GM18508 (cell line): ENCODE measurements around the gene PSPC1.

Experiments used
- ATAC-seq: cut with Tn5 transposase; IDR thresholded peaks from one replicate; pipeline ENCODE4 v1.9.1; 2021; ENCODE audit warnings: moderate number of reproducible peaks; ENCODE audit not compliant: insufficient read depth, unreplicated experiment

PSPC1 gene

DNA sequence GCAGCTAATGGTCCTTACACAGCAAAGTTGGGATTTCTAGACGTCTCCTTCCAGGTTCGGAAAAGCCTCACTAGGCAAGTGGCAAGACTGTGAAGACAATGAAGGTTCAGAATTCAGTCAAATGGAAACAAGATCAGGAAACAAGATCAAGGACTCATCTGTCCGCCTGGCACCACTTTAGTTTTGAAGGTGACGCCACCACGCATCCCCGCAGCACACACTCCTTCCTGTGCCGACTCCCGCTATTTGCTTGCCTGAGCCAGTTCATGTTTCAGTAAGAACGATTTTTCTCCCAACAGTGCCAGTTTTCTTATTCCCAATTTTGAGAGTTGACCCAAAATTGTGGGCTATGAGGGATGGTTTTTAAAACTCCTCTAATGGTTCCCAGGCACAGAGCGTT lies 107.8 kb downstream of the PSPC1 start:
- no peak for ATAC-seq

GRCh38 chr13:19673473-19674430 lies 109.0 kb downstream of the PSPC1 start:
- ATAC-seq = no peak

GRCh38 chr13:19672990-19673389 lies 109.8 kb downstream of the PSPC1 start:
- ATAC-seq = no peak

GRCh38 chr13:19670147-19670546 lies 112.6 kb downstream of the PSPC1 start:
- ATAC-seq = no peak

DNA sequence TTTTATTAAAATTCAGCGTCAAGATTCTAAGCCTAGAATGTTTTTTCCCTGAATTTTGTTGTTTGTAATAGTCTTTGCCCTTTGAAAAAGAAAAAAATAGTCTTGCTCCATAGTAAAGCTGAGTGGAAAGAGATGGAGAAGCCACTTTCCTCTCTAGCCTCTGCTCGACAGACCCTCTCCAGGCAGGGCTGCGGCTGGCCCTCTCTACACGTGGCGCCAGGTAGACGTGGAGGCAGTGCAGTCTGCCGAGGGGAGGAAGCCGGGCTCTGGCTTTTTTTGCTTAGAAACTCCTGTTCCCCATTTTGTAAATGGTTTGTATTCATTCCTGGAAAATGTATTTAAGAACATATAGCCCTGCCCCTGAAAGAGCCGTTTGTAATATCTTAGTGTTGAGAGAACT lies 114.0 kb downstream of the PSPC1 start:
- no peak for ATAC-seq

DNA sequence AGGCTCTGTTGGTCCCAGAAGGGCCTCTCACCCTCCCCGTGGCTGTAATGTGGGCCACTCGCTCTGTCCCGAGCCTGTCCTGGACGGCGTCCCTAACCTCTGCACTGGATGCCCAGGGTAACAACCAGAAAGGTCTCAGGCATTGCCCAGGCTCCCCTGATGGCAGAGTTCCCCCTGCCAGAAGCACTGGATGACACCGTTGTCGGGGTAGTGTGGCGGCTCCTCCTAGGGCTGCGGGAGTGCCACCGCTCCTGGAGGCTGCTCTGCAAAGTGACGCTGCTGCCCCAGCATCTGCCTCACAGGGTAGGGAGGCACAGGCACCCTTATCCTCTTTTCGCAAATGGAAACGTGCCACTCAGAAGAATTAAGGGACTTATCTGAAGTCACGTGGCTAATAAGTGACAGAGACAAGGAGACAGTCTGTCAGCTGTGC lies 117.3 kb downstream of the PSPC1 start:
- ATAC-seq = no peak

DNA sequence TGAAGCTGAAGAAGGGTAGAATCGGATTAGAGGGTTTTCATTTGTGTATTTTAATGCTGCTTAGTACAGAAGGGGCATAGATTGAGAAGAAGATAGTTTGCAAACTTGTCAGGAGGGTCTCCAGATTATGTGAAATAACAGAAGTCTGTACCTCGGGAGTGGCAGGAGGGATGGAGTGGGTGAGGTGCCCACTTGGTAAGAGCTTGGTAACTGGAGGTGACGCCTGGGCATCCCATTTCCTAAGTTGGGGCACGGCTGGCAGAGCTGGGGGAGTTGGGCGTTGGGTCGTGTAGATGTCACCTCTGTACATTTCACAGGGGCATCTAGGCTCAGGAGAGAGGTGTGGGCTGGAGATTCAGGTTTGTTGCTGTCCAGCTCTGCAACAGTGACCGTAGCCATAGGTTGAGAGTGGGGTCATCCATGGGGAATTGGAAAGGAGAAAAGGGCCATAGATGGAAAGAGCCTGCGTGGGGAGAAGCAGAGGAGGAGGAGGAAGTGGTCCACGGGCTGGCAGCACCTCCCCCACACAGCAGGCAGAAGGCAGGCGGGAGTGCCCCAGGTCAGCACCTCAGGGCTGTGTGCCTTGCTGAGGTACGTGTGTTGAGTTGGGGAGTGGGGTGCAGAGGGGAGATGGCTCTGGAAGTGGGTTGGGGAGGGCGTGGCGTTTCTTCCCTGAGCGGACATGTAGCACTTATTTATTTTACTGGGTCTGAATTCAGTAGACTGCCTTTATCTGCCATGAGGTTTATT lies 118.1 kb downstream of the PSPC1 start:
- ATAC-seq = no peak

DNA sequence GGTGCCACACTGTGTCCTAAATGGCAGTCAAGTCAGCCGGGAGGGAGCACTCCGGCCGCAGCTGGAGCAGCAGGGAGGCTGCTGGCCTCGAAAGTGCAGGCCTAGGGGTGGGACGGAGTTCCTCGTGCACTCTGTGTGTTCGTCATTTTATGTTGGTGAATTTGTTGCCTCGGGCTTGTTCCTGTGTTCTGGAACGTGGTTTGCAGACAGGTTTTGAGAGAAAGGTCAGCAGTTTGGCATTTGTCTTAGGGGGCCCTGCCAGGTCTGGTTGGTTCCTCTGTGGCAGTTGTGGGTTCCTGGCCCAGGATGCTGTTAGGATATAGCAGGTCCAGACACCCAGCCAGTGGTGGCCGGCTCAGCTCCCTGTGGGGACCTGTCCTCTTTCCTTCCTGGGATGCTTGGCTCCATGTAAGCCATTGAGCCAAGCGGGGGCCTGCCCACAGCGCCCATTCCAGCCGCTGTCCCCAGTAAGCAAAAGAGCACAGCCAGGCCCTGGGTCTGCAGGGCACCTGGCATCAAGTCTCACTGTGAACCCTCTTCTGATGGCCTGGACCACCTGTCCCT lies 119.2 kb downstream of the PSPC1 start:
- ATAC-seq = no peak

- no peak for ATAC-seq
These were observed 121.2 kb downstream of the PSPC1 start for GRCh38 chr13:19661561-19661960.

GRCh38 chr13:19661126-19661525 lies 121.6 kb downstream of the PSPC1 start:
- ATAC-seq = no peak

DNA sequence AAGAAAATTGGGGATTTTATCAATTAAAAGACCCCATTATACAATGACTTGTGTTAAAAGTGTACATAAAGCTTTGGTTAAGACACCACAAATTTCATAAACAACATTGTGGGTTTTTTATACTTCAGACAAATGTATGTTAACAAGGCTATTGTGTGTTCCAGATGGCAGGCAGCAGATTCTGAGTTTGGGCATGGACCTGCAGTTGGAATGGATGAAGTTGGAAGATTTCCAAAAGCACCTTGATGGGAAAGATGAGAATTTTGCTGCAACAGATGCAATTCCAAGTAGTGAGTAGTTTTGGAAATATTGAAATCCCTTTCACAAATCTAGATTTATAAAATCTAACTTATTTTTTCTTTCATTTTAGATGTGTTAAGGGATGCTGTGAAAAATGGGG lies 123.9 kb downstream of the PSPC1 start:
- no peak for ATAC-seq

GRCh38 chr13:19657872-19658591 lies 124.7 kb downstream of the PSPC1 start:
- no peak for ATAC-seq
